ENCODE measurements around the gene OR2A2.

OR2A2 gene

DNA sequence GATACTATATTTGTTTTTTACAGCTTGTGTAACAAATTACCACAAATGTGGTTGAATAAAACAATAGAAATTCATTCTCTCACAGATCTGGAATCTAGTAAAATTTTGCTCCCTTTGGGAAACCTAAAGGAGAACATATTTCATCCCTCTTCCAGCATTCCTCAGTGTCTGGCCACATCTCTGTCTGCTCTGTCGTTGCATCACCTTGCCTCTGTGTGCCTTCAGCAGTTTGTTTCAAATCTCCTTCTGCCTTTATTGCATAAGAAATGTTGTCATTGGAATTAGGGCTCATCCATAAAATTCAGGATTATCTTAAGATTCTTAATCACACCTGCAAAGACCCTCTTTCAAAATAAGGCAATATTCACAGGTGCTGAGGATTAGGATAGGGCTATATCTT lies 28.1 kb downstream of the OR2A2 start:
- no peak for DNase-seq (ENCODE audit: low read depth in 3 of 3)

DNA sequence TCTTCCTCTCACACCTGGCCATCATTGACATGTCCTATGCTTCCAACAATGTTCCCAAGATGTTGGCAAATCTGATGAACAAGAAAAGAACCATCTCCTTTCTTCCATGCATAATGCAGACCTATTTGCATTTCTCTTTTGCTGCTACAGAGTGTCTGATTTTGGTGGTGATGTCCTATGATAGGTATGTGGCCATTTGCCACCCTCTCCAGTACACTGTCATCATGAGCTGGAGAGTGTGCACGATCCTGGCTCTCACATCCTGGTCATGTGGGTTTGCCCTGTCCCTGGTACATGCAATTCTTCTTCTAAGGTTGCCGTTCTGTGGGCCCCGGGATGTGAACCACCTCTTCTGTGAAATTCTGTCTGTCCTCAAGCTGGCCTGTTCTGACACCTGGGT lies 32.8 kb downstream of the OR2A2 start:
- DNase-seq (ENCODE audit: low read depth in 3 of 3): no peak

DNA sequence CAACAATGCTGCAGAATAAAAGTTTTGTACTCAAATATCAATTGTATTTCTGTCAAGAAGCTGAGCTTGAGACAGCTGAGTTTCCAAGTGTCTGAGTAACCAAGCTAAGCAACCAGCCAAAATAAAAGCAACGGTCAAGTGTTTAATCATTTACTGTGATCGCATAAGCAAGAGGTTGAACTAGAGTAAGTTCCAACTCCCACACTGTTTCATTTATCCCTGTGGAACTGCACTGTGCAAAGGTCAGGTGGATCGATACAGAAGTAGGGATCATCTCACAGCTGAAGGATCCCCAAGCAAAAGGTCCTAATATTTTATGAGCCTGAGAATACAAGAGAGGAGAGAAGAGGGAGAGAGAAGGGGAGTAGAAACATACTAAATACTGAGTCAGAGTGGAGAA lies 35.0 kb downstream of the OR2A2 start:
- no peak for DNase-seq (ENCODE audit: low read depth in 3 of 3)

DNA sequence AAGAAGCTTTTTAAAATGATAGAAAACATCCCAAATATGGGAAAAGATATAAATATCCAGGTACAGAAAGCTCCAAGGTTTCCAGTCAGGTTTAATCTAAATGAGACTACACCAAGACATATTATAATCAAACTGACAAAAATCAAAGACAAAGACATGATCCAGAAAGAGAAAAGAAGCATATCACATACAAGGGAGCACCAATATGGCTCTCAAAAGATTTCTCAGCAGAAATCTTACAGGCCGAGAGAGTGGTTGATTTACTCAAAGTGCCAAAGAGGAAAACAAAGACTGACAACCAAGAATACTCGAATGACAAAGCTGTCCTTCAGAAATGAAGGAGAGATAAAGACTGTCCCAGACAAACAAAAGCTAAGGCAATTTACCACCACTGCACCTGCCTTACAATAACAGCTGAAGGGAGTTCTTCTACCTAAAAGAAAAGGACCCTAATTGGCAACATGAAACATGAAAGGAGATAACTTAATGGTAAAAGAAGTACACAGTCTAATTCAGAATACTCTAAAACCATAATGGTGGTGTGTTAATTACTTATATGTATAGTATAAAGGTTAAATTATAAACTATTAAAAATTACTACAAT lies 38.9 kb downstream of the OR2A2 start:
- no peak for DNase-seq (ENCODE audit: low read depth in 3 of 3)

GRCh38 chr7:144158861-144159260 lies 49.5 kb downstream of the OR2A2 start:
- no peak for DNase-seq (ENCODE audit: low read depth in 3 of 3)
